ENCODE results near the gene TMEM181. TPM values are rescaled to one million over a fixed set of nuclear protein-coding genes. Genes with fewer than 3 reads are reported as not detected.

TMEM181 gene
- polyA plus RNA-seq, 2 of the 4 experiments (the other 2 are of a cell fraction): 11.6 to 21.1 TPM

DNA sequence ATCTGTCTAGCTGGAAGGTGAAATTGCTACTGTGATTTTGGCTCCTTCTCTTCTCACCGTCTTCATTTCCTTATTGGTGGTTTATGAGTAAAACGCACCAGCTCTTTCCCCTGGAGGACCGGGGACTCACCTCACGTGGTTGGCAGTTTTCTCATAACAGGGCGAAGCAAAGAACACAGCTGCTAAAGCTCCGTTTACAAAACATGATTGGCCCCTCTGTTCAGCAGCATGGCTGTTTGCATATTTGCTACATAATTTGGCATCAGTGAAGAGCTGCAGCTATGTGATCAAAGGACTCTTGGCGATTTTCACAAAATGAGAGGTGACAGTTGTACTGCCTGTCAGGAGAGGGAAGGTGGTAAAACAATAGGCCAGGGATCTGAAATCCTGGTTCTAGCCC lies 20.5 kb upstream of the TMEM181 start:
- no peak for ATAC-seq
- no peak for TF ChIP-seq POLR2A (IDR thresholded peaks at IDR 0.05; ENCODE audit: low read length)
- no peak for TF ChIP-seq KDM5A (IDR thresholded peaks at IDR 0.05)
- no peak for TF ChIP-seq RNF2 (IDR thresholded peaks at IDR 0.05; ENCODE audit: borderline replicate concordance, low read depth)
- TF ChIP-seq HMGXB4 (CRISPR knock-in tag; IDR thresholded peaks at IDR 0.05; ENCODE audit: borderline replicate concordance): no peak
- TF ChIP-seq RFX5 (IDR thresholded peaks at IDR 0.05): no peak
- TF ChIP-seq CHD2 (IDR thresholded peaks at IDR 0.05; ENCODE audit: low read length, partially characterized antibody): no peak
- TF ChIP-seq FOSL2 (IDR thresholded peaks at IDR 0.05): no peak
- TF ChIP-seq FOSL2 (CRISPR knock-in tag; IDR thresholded peaks at IDR 0.05): no peak
- TF ChIP-seq EHF (CRISPR knock-in tag; IDR thresholded peaks at IDR 0.05): no peak
- TF ChIP-seq SREBF2 (IDR thresholded peaks at IDR 0.05): no peak
- TF ChIP-seq HEYL (CRISPR knock-in tag; IDR thresholded peaks at IDR 0.05): no peak
- TF ChIP-seq ESRRA (IDR thresholded peaks at IDR 0.05; ENCODE audit: borderline replicate concordance, low read length): no peak
- TF ChIP-seq, protein P1, sequence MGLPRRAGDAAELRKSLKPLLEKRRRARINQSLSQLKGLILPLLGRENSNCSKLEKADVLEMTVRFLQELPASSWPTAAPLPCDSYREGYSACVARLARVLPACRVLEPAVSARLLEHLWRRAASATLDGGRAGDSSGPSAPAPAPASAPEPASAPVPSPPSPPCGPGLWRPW (IDR thresholded peaks at IDR 0.05): no peak
- TF ChIP-seq CHD4 (IDR thresholded peaks at IDR 0.05; ENCODE audit: borderline replicate concordance): no peak
- H3K4me3 ChIP-seq: no peak overlapping the region
- no peak for DNase-seq (ENCODE audit: low read depth in 1 of 2, low spot score in 1 of 2)
- FAIRE-seq: no peak
- WGBS (ENCODE audit: missing lambda C conversion rate): 65% methylated on average over 7 of the region's 7 CpGs
- H3K4me2 ChIP-seq: no peak overlapping the region
- CTCF ChIA-PET: interaction anchor here (1.0 to 1.9 kb wide), 2 partner anchors 65 to 319 kb away, joined by 5 read pairs; no protein-coding TSS in a partner anchor
- no peak overlapping the region for H3K27ac ChIP-seq
- no peaks in the 10 kb centered on the region for H3K9me3 ChIP-seq
- H3K4me1 ChIP-seq: no peaks in the 10 kb centered on the region
- POLR2A ChIA-PET: no interaction called here

DNA sequence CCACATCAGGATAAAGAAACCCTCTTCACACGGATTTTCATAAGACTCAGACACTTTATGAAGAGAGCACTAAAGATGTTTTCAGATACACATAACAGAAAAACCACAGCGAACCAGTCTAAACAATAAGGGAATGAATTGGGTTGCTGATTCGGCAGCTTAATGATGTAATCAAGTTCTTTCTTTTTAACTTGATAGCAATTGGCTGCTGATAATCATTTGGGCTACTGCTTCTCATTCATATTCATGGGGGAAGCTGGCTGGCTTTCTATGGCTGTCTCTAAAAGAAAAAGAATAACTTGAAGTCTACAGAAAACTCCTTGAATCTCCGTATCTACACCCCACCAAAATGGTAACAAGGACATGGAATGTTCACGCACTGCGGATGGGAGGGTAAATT lies 20.0 kb upstream of the TMEM181 start:
- ChIA-PET CTCF (interaction anchor here (1.0 to 1.9 kb wide), 2 partner anchors 65 to 319 kb away, joined by 5 read pairs; no protein-coding TSS in a partner anchor), POLR2A (no interaction called here)
- Histone ChIP-seq H3K27ac (no peak overlapping the region), H3K4me3 (no peak overlapping the region), H3K9me3 (no peaks in the 10 kb centered on the region), H3K4me2 (no peak overlapping the region), H3K4me1 (no peaks in the 10 kb centered on the region)
- no peak for DNase-seq (ENCODE audit: low read depth in 1 of 2, low spot score in 1 of 2)
- FAIRE-seq: no peak
- WGBS (ENCODE audit: missing lambda C conversion rate): 68% methylated on average over 6 of the region's 6 CpGs
- no peak for ATAC-seq
- TF ChIP-seq BCL3 (IDR thresholded peaks at IDR 0.05) (no peak), CBX8 (IDR thresholded peaks at IDR 0.05) (no peak)

- DNase-seq (ENCODE audit: low read depth in 1 of 2, low spot score in 1 of 2) (no peak), FAIRE-seq (no peak), ATAC-seq (no peak)
- ChIA-PET POLR2A (no interaction called here), CTCF (interaction anchor here (0.6 to 0.8 kb wide), 2 partner anchors 25 to 176 kb away, joined by 3 to 4 read pairs; no protein-coding TSS in a partner anchor)
- Histone ChIP-seq H3K4me3 (no peak overlapping the region), H3K9me3 (no peaks in the 10 kb centered on the region), H3K4me1 (no peaks in the 10 kb centered on the region), H3K4me2 (no peak overlapping the region), H3K27ac (no peak overlapping the region)
- TF ChIP-seq ZC3H11A (IDR thresholded peaks at IDR 0.05): no peak
- TF ChIP-seq JUN (IDR thresholded peaks at IDR 0.05): no peak
- TF ChIP-seq RARB (CRISPR knock-in tag; IDR thresholded peaks at IDR 0.05): no peak
- TF ChIP-seq RAD21 (conservative IDR thresholded peaks at IDR 0.05 in 1 of 2, IDR thresholded peaks at IDR 0.05 in 1 of 2): no peak
- no peak for TF ChIP-seq GATA3 (IDR thresholded peaks at IDR 0.05; ENCODE audit: borderline replicate concordance)
- TF ChIP-seq TP53 (CRISPR knock-in tag; IDR thresholded peaks at IDR 0.05): no peak
- no peak for TF ChIP-seq FOSB (CRISPR knock-in tag; IDR thresholded peaks at IDR 0.05)
- no peak for TF ChIP-seq HOXB13 (CRISPR knock-in tag; IDR thresholded peaks at IDR 0.05; ENCODE audit: low read depth)
- no peak for TF ChIP-seq BHLHE40 (IDR thresholded peaks at IDR 0.05; ENCODE audit: low read depth, low read length)
- no peak for TF ChIP-seq HDAC2 (IDR thresholded peaks at IDR 0.05)
- no peak for TF ChIP-seq NPAS2 (CRISPR knock-in tag; IDR thresholded peaks at IDR 0.05; ENCODE audit: borderline replicate concordance)
- no peak for TF ChIP-seq FOXS1 (CRISPR knock-in tag; IDR thresholded peaks at IDR 0.05)
- TF ChIP-seq ZFP36 (IDR thresholded peaks at IDR 0.05; ENCODE audit: borderline replicate concordance, partially characterized antibody): no peak
- 51% methylated on average over 8 of the region's 12 CpGs for WGBS (ENCODE audit: missing lambda C conversion rate)
Measured at GRCh38 chr6:158543606-158544185, 16.2 kb upstream of the TMEM181 start.
